ENCODE measurements around the gene RNF113A.
"Not testable (repeated sequence)": the region's sequence is repeated elsewhere in the genome, so short reads cannot be mapped to it uniquely, and the experiment has no call there.

RNF113A gene

DNA sequence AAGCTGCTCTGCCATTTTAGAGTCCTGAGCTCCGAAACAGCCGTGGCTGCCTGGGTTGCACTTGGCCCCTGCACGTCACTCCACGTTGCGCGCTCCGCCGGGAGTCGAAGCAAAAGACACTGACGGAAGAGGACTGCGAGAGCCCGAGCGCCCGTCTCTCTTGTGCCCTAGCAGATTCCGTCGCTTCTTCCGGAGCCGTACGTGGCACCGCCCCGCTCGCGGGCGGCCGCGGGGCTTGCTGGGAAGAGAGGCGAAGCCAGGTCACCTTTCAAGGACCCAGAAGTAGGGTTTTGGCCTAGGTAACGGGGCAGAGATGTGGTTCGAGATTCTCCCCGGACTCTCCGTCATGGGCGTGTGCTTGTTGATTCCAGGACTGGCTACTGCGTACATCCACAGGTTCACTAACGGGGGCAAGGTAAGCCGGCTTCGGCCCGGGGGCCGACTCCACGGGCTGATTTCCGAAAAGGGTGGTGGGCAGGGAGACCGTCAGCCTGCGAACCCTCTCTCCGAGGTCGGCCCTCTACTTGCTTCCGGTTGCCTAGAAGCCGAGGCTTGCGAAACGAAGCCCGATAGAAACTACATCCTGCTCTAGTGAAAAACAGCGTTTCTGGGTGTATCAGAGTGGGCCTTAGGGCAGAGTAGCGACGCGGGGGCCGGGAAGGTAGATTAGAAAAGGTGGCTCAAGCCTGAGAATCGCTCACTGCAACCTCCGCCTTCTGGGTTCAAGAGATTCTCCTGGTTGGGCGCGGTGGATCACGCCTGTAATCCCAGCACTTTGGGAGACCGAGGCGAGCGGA lies at the start of gene RNF113A, which contains the start of gene NDUFA1:
Gene RNF113A, minus strand, starts transcription at position 135 of the 797 bp plus-strand sequence. Its CDS starts 120 bp downstream, at position 15.
Gene NDUFA1, plus strand, starts transcription at position 234 of the 797 bp plus-strand sequence. Its CDS starts 80 bp downstream, at position 314.
- peak; percentile 87 for DNase-seq (ENCODE audit: low spot score)

DNA sequence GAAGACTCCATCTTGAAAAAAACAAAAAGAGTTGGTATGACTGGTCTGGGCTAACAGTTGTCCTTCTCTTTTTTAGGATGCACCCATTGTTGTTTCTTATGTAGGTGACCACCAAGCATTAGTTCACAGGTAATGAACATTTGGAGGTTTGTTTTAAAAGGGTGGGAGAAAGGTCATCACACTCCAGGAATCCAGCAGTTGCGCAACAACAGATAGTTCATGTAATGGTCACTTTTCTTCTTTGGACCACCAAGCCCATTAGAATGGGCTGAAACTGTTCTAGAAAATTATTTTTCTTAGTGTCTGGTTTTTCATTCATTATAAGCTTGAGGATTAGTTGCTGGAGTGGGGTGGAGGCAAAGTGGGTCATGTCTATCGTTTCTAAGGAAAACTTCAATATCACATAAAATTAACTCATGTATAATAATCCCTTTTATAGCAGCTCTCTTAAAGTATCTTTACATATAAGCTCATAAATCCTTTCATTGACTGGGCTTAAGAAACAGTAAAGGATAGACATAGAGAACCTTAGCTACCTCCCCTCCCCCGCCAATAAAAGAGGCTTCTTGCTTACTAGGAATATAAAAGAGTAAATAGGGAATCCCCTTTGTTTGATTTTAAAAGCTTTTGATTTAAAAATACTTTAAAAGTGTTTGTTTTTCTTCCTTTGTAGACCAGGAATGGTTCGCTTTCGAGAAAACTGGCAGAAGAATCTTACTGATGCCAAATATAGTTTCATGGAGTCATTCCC lies 48.5 kb upstream of the RNF113A start:
- DNase-seq (ENCODE audit: low spot score): no peak

DNA sequence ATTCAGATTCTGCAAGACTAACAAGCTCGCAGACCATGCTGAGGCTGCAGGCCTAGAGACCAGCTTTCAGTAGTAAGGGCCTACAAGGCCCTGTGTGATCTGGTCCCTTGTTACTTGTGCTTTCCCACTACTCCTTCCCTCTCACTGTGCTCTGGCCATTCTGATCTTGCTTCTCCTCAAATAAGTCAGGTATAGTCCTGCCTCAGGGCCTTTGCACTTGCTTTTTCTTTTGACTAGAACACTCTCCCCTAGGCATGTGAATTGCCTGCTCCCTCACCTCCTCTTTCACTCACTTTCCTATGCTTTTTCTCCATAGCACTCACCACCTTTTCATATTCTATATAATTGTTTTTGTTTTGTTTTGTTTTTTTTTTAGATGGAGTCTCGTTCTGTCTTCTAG lies 46.3 kb upstream of the RNF113A start:
- DNase-seq (ENCODE audit: low spot score): no peak

DNA sequence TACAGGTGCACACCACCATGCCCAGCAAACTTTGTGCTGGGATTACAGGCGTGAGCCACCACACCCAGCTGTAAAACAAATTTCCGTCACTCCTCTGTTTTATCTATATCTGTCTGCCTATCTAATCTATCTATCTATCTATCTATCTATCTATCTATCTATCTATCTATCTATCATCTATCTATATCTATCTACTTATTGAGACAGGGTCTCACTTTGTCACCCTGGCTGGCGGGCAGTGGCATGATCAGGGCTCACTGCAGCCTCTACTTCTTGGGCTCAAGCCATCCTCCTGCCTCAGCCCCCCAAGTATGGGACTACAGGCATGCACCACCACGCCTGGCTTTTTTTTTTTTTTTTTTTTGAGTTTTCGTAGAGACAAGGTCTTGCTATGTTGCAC lies 44.8 kb upstream of the RNF113A start:
- no peak for DNase-seq (ENCODE audit: low spot score)

DNA sequence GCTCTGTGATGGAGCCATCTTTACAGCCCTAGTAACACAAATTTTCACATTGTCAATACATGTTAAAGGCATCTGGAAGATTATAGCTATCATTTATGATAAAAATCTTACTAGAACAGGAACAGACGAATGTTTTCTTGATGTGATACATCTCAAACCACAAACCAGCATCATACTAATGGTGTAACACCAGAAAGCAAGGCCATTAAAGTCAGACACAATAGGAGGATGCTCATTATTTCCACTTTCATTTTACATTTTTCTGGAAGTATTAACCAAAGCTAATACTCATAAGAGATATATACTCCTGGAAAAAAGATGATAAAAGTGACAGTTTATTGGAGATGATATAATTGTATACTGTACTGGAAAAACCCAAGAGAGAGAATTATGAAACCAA lies 29.4 kb upstream of the RNF113A start:
- no peak for DNase-seq (ENCODE audit: low spot score)

DNA sequence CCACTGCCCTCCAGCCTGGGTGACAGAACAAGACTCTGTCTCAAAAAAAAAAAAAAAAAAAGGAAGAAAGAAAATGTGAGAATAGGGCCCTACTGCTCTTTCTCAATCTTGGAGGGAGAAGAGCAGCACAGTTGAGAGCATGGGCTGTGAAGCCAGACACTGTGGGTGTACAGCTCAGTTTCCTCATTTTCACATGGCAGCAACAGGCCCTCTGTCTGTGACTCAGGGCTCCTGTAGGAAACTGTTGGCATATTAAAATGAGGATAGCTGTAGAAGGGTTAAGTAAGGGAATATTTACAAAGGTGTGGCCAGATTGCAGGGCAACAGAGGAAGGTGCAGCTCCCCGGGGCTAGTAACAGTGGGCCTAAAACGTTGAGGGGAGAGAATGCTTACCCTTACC lies 27.6 kb upstream of the RNF113A start:
- no peak for DNase-seq (ENCODE audit: low spot score)

DNA sequence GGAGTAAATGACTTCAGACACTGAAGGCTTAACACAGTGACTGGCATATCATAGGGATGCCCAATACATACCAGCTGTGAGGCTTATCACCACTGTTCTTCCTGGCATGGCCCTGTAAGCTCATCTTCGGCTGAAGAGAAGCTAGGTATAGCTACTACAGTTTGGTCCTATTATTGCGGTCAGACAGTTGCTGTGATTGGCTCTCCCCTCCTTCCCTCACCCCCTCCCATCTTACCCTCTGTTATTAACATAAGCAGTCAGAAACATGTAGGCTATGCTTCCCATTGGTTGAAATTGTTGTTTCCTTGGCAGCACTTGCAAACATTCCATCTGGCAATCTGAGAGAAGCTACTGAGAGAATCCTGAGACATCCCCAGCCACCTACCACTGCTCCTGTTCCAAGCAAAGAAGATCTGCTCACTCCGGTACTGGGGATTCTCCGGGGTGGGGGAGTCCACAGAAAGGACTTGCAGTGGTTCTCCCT lies 24.4 kb upstream of the RNF113A start, which contains the start of gene AKAP14:
Gene AKAP14, plus strand, starts transcription at position 51 of the 484 bp plus-strand sequence. CDS start 7,331 bp downstream, outside the sequence.
- DNase-seq (ENCODE audit: low spot score): peak; percentile 8

DNA sequence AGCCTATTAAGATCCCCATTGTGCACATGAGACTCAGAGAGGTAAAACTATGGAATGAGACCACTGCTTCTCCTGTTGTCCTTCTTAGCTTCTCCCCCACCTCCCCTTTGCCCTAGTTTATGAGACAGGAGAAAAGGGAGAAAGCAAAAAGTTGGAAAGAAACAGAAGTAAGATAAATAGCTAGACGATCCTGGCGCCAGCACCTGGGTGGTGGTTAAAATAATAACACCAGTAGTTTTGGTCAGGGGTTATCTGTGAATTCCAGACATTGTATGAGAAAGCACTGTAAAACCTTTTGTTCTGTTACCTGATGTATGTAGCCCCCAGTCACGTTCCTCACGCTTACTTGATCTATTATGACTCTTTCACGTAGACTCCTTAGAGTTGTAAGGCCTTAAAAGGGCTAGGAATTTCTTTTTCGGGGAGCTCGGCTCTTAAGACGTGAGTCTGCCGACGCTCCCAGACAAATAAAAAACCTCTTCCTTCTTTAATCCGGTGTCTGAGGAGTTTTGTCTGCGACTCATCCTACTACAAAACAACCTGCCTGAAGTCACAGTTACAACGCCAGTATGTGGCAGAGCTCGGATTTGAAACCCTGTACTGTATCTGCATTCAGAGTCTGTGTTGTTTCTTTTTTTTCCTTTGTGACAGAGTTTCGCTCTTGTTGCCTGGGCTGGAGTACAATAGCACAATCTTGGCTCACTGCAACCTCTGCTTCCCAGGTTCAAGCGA lies 20.6 kb upstream of the RNF113A start:
- not testable (repeated sequence) for DNase-seq (ENCODE audit: low spot score)

DNA sequence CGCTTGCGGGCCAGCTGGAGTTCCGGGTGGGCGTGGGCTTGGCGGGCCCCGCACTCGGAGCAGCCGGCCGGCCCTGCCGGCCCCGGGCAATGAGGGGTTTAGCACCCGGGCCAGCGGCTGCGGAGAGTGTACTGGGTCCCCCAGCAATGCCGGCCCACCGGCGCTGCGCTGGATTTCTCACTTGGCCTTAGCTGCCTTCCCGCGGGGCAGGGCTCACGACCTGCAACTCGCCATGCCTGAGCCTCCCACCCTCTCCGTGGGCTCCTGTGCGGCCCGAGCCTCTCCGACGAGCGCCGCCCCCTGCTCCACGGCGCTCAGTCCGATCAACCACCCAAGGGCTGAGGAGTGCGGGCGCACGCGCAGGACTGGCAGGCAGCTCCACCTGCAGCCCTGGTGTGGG lies 19.1 kb upstream of the RNF113A start:
- DNase-seq (ENCODE audit: low spot score): not testable (repeated sequence)

DNA sequence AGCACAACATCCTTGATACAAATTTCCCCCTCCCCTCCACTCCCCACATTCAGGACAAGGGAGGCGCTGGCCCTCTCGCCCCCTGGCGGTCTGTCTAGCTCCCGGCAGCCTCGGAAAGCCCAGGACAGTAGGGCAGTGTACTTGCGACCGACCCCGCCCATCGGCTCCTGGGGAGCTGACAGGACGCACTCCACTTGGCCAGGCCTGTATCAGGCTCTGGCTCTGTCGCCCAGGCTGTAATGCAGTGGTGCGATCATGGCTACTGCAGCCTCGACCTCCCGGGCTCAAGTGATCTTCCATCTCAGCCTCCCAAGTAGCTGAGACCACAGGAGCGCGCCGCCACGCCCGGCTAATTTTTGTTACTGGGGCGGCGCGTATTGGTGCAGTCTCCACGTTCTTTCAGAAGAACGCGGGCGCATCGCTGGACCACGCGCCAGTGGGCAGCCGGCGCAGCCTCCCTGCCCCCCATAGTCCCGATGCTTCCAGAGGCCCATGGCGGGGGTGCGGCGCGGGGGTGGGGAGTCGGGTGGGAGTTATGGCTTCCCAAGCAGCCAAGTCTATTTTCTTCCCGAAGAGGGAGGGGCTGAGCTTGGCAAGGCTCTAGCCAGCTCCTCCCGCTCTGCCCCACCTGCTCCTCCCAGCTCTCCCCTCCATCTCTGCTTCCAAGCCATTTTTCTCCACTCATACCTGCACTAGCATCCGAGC lies 16.3 kb upstream of the RNF113A start:
- DNase-seq (ENCODE audit: low spot score): peak; percentile 70

DNA sequence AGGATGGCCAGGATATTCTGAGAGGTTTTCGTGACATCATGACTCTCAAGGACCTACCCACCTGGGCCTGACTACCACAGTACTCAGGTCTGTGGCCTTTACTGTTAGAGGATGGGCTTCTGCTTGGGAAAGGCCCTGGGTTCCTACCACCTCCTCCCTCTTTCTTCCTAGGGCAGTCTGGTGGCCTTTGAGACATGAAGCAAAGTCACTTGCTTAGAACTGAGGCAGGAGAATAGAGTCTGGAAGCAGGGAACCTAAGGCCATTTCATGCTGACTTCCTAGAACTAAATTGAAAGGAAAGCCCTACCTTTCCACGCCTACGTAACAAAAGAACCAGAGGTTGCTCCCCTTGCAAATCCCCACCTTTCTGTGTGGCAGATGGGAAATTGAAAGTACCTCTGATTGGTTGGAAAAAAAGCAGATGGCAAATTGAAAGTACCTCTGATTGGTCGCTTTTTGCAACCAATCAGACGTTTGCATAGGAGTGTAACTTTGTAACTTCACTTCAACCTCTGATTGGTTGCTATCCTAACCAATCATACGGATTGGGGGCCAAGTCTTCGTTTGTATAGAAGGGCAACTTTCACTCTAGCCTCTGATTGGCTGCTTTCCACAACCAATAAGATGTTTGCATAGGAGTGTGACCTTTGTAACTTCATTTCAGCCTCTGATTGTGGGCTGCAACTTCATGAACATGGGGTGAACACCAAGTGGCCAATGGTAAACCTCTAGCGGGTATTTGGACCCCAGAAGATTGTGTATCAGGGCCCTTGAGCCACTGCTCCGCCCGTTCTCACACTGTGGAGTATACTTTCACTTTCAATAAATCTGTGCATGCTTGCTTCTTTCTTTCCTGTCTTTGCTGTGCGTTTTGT lies 14.3 kb upstream of the RNF113A start:
- no peak for DNase-seq (ENCODE audit: low spot score)

DNA sequence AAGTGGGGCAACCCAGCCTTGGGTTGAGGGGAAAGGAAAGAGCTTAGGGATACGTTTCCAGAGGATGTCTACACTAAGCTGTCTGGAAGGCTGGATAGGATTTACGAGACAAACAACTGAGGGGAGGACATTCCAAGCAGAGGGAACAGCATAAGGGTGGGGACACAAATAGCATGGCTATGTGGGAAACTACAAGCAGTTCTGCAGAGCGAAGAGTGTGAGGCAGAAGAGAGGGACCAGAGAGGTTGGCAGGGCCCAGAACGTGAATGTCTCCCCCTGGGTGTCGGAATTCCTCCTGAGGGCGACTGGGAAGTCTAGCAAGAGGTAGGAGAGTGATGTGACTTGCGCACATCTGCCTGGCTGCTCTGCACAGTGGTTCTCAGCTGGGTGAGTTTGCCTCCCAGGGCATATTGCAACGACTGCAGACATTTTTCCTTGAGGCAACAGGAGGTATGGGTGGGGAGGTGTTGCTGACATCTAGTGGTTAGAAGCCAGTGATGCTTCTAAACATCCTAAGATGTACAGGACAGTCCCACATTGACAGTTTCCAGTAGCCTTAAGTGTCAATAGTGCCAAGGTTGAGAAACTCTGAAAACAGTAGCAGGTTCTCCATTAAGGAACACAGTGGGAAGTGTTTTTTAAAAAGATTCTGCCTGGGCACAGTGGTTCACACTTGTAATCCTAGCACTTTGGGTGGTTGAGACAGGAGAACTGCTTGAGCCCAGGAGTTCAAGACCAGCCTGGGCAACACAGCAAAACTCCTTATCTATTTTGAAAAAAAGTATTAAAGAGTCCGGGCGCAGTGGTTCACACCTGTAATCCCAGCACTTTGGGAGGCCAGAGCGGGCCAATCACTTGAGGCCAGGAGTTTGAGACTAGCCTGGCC lies 9.3 kb upstream of the RNF113A start:
- peak; percentile 64 for DNase-seq (ENCODE audit: low spot score)

DNA sequence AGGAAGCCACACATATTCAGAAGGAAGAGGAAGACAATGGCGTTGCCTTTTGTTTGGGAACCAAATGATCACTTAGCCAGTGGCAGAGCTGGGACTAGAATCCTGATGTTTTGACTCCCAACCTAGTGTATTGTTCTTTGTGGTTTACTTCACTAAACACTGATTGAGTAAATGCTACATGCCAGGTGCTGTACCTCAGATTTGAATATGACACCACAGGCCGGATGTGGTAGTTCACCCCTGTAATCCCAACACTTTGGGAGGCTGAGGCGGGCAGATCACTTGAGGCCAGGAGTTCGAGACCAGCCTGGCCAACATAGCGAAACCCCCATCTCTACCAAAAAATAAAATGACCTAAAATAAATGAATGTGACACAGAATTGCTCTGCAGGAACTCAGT lies 8.5 kb upstream of the RNF113A start:
- no peak for DNase-seq (ENCODE audit: low spot score)

DNA sequence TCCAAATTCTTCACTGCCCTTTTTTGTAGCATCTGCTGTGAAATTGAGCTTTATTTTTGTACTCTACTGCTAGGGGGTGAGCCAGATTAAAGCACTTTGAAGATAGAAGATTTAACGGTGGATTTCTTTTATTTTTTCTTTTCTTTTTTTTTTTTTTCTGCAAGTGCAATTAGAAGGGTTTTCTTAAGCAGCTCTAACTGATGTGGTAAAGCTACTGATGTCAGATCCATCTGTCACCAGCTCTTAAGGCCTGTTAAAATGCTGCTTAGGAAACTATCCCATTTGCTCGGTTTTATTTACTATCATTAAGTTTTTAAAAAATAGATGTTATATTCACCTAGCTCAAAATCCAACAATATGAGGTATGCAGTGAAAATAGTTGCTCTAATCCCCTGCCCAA lies 7.2 kb upstream of the RNF113A start:
- no peak for DNase-seq (ENCODE audit: low spot score)

DNA sequence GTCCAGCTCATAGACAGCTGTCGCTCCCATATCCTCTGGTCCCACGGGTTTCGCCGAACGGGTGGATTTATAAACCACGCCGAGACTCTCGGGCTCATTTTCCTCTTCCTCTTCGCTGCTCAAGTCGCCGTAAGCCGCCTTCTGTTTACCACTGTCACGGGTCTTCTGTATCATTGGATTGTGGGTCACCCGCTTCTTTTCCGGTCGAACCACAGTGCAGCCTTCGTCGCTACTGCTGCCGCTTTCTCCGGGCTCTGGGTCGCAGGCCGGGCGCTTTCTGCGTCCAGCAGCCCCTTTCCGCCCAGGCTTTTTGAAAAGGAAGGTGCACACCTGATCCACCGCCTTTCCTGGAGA lies 311 bp downstream of the RNF113A start:
- DNase-seq (ENCODE audit: low spot score): no peak

DNA sequence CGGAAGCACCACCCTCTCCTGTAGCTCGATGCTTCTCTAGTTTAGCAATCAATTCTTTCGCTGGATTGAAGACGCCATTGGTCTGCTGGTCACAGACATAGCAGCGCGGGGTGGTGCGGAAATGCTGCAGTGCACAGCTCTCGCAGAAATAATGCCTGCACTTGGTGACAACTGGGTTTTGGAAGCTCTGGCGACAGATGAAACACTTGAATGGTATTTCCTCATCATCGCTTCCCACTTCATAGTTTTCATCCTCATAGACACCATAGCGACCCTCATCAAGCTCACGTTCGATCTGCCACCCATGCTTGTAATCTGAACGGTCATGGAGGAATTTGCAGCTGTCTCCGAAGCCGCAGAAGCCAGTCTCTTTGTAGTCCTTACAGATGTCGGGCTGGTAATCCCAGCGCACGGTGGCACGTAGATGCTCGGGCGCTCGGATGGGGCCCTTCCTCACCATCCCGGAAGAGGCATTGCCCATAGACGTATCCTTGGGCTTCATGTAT lies 854 bp downstream of the RNF113A start:
- peak; percentile 31 for DNase-seq (ENCODE audit: low spot score)

DNA sequence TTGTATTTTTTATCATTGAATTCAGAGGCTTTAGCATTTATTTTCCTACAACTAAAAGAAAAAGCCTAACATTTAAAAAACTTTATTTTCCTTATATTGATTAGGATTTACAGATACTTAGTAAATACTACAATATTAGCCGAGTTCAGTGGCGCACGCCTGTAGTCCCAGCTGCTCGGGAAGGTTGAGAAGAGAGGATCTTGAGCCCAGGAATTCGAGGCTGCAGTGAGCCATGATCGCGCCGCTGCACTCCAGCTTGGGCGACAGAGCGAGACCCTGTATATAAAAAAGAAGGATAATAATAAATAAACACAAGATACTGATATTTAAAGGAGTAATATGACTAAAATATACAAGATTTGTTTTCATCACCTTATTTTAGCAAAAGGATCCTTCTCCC lies 18.1 kb downstream of the RNF113A start:
- DNase-seq (ENCODE audit: low spot score): no peak

DNA sequence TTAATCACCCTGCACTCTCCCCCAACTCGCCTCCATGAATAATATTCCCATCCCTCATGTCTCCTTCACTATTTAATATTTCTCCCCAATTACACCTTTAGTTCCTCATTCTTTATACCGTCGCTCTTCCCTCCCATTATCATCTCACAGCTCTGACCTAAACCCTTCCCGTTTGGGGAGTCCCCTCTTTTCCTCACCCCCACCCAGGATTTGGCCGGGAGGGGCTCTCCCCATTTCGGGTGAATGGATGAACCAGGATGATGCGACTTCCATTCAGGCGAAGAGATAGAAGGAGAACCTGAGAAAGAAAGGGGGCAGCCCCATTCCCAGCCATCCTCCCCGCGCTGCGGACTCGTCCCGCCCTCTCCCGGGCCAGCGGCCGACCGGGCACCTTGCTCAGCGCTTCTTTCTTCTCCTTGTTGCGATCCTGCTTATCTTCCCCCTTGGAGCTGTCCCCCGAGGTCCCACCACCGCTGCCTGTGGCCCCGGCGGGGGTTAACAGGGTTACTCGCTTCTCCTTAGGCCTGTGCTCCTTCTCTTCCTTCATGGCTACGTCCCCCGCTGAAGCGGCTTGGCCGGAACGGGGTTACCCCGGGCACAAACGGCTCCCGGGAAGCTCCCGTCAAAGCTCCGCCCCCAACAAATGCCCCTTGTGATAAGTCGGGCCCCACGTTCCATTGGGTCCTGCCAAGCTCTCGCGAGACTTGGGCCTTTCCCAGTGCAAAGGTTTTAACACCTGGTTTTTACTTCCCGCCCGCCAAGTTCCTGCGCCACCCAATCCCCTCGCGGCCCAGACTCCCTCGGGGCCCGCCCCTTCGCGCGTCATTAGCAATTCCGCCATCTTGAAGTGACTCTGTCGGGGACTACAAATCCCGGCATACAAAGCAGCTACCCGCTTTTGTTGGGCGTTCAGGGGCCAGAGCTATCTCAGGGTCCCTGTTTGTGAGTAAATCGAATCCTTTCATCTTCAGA lies 18.9 kb downstream of the RNF113A start, which contains the start of gene UPF3B:
Gene UPF3B, minus strand, starts transcription at position 582 of the 972 bp plus-strand sequence. Its CDS starts 35 bp downstream, at position 547.
- DNase-seq (ENCODE audit: low spot score): peak; percentile 95

All from AG20443 (cell line).